HepG2 (cell line): Measurements from ENCODE around the gene MGST2.

Source experiments
- ASH2L ChIP-seq: fragments of 300-600, 200-600 bp; sonication (generic); IDR thresholded peaks from 2 replicates; pipeline ENCODE4 v1.7.0; 2017; ENCODE audit warnings: low read depth, mild to moderate bottlenecking, moderate library complexity, mixed read lengths, low read length; ENCODE audit not compliant: insufficient read length
- CEBPB ChIP-seq: IDR thresholded peaks from 2 replicates; pipeline ENCODE4 v1.6.1; 2011; ENCODE audit warnings: low read depth, low read length, improper control_type of control experiment, borderline replicate concordance
- CTCF ChIP-seq: sonication (generic); formaldehyde crosslinking; IDR thresholded peaks from 2 replicates; pipeline ENCODE4 v1.5.0; 2020; ENCODE audit warnings: mild to moderate bottlenecking, missing genetic modification reagents, moderate library complexity
- KAT8 ChIP-seq: IDR thresholded peaks from 2 replicates; pipeline ENCODE4 v1.6.1; 2016; ENCODE audit warnings: missing genetic modification reagents, missing compliant biosample characterization
- KDM1A ChIP-seq: IDR thresholded peaks from 2 replicates; pipeline ENCODE4 v1.6.1; 2016; ENCODE audit warnings: missing compliant biosample characterization
- KLF13 ChIP-seq: sonication (generic); formaldehyde crosslinking; IDR thresholded peaks from 2 replicates; pipeline ENCODE4 v1.4.0; 2020; ENCODE audit warnings: mild to moderate bottlenecking, missing genetic modification reagents
- NCOA1 ChIP-seq: sonication (generic); formaldehyde crosslinking; IDR thresholded peaks from 2 replicates; pipeline ENCODE4 v1.9.0; 2021; ENCODE audit warnings: missing genetic modification reagents
- RFXAP ChIP-seq: sonication (generic); formaldehyde crosslinking; IDR thresholded peaks from 2 replicates; pipeline ENCODE4 v1.4.0; 2020; ENCODE audit warnings: missing genetic modification reagents, borderline replicate concordance
- RNF2 ChIP-seq: fragments of 450-650 bp; conservative IDR thresholded peaks from 2 replicates; pipeline ENCODE4 v1.6.1; 2016; ENCODE audit warnings: low read depth
- SIN3B ChIP-seq: fragments of 150-350 bp; IDR thresholded peaks from 2 replicates; pipeline ENCODE4 v1.6.1; 2014; ENCODE audit warnings: low read length

GRCh38 chr4:139658586-139659382, 6.8 kb upstream of the MGST2 start:
- no peak for TF ChIP-seq RNF2
- no peak for TF ChIP-seq KAT8 (CRISPR knock-in tag)
- no peak for TF ChIP-seq ASH2L
- TF ChIP-seq RFXAP (CRISPR knock-in tag), result no peak
- no peak for TF ChIP-seq KLF13 (CRISPR knock-in tag)
- no peak for TF ChIP-seq CTCF (CRISPR knock-in tag)
- TF ChIP-seq KDM1A (CRISPR knock-in tag), result no peak
- TF ChIP-seq SIN3B, result no peak
- no peak for TF ChIP-seq NCOA1 (CRISPR knock-in tag)
- TF ChIP-seq CEBPB, result no peak
